Spleen (tissue), 7 donors: ENCODE results near the gene GPC3.

ENCODE experiments used
- POLR2A ChIP-seq, 3 donors: fragments of 450-650 bp; IDR thresholded peaks; one replicate each; pipeline ENCODE4 v1.5.1; 2017; ENCODE audit warnings: antibody characterized with exemption in 3 of 3, mild to moderate bottlenecking in 1 of 3
- POLR2AphosphoS5 ChIP-seq, 3 donors: sonication (generic); formaldehyde crosslinking; IDR thresholded peaks; one replicate each; pipeline ENCODE4 v1.5.1; 2017; ENCODE audit warnings: antibody characterized with exemption in 3 of 3
- TF ChIP-seq, protein P1 (sequence below), 11 experiments: fragments of 200-600 bp in 7 of 11; fragments of 450-650 bp in 4 of 11; sonication (generic) in 4 of 11; IDR thresholded peaks in 8 of 11; conservative IDR thresholded peaks in 3 of 11; 1 replicate in 7 of 11; 2 replicates in 4 of 11; pipeline versions ENCODE4 v1.4.0 to v1.8.0; 2016 to 2021; ENCODE audit warnings: antibody characterized with exemption in 11 of 11, inconsistent platforms in 4 of 11, mild to moderate bottlenecking in 1 of 11
- donor health status: DM: no; HTN: no; CAD: no; lungs with moderate emphysema.
- donor health status: DM: no; HTN: no; CAD: no.
- donor health status: DM: no; HTN: no; CAD: no.

DNA sequence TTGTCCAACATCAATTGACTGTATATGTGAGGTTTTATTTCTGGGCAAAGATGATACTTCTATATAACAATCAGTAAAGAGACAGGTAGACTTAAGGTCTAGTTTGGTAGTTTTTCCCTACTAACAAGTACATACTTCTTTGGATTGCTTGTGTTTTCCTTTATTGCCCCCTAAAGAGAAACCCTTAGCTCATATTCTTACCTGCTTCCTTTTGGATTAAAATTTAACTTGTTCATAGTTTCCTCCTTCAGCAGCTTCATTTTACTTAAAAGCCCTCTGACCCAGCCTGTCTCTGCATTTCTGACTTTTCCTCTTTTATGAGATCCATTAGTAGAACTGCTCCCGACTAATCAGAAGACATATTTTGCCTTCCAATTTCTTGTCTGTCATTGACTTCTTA, 494.4 kb downstream of the GPC3 start:
- TF ChIP-seq, protein P1, sequence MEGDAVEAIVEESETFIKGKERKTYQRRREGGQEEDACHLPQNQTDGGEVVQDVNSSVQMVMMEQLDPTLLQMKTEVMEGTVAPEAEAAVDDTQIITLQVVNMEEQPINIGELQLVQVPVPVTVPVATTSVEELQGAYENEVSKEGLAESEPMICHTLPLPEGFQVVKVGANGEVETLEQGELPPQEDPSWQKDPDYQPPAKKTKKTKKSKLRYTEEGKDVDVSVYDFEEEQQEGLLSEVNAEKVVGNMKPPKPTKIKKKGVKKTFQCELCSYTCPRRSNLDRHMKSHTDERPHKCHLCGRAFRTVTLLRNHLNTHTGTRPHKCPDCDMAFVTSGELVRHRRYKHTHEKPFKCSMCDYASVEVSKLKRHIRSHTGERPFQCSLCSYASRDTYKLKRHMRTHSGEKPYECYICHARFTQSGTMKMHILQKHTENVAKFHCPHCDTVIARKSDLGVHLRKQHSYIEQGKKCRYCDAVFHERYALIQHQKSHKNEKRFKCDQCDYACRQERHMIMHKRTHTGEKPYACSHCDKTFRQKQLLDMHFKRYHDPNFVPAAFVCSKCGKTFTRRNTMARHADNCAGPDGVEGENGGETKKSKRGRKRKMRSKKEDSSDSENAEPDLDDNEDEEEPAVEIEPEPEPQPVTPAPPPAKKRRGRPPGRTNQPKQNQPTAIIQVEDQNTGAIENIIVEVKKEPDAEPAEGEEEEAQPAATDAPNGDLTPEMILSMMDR (IDR thresholded peaks at IDR 0.05 in 8 of 11, conservative IDR thresholded peaks at IDR 0.05 in 3 of 11): no peak
- TF ChIP-seq POLR2A (IDR thresholded peaks at IDR 0.05) (no peak), POLR2AphosphoS5 (IDR thresholded peaks at IDR 0.05) (no peak)
